KMS-11 (cell line): Measurements from ENCODE around the gene PDE6A.

ENCODE experiments used
- H2AFZ ChIP-seq: fragments of 200-600 bp; sonication (generic); 2 replicates; pipeline ENCODE4 v1.6.1; 2016; ENCODE audit warnings: antibody characterized with exemption, mixed run types, low read depth
- H3K27ac ChIP-seq: fragments of 200-600 bp; sonication (generic); 2 replicates; pipeline ENCODE4 v1.6.1; 2016; ENCODE audit warnings: mild to moderate bottlenecking, mixed run types
- H3K27me3 ChIP-seq: fragments of 200-600 bp; sonication (generic); 2 replicates; pipeline ENCODE4 v1.6.1; 2017; ENCODE audit warnings: mild to moderate bottlenecking, low read depth, mixed run types, moderate library complexity; ENCODE audit not compliant: insufficient read depth
- H3K36me3 ChIP-seq: fragments of 200-600 bp; sonication (generic); 2 replicates; pipeline ENCODE4 v1.6.1; 2017; ENCODE audit warnings: mild to moderate bottlenecking, mixed run types; ENCODE audit not compliant: insufficient read depth
- H3K4me1 ChIP-seq: fragments of 200-600 bp; sonication (generic); 2 replicates; pipeline ENCODE4 v1.6.1; 2016; ENCODE audit warnings: mild to moderate bottlenecking, low read depth, mixed run types; ENCODE audit not compliant: poor library complexity, severe bottlenecking
- H3K4me2 ChIP-seq: fragments of 200-600 bp; sonication (generic); 2 replicates; pipeline ENCODE4 v1.7.0; 2016; ENCODE audit warnings: mild to moderate bottlenecking, mixed run types
- H3K4me3 ChIP-seq: fragments of 200-600 bp; sonication (generic); IDR thresholded peaks from 2 replicates; pipeline ENCODE4 v1.6.1; 2017; ENCODE audit warnings: low read depth, low read length, mixed read lengths; ENCODE audit not compliant: insufficient read depth
- H3K79me2 ChIP-seq: fragments of 200-600 bp; sonication (generic); 2 replicates; pipeline ENCODE4 v1.6.1; 2016; ENCODE audit warnings: low read depth, mixed run types; ENCODE audit not compliant: insufficient read depth
- H3K9ac ChIP-seq: fragments of 200-600 bp; sonication (generic); 2 replicates; pipeline ENCODE4 v1.6.1; 2016; ENCODE audit warnings: mild to moderate bottlenecking, mixed run types
- H4K20me1 ChIP-seq: fragments of 200-600 bp; sonication (generic); 2 replicates; pipeline ENCODE4 v1.6.1; 2016; ENCODE audit warnings: mild to moderate bottlenecking, mixed run types; ENCODE audit not compliant: insufficient read depth
- TF ChIP-seq, protein P1 (sequence below): fragments of 200-600 bp; sonication (generic); conservative IDR thresholded peaks from 2 replicates; pipeline ENCODE4 v1.6.1; 2017; ENCODE audit warnings: low read depth, mild to moderate bottlenecking, antibody characterized with exemption, low read length, moderate library complexity, mixed read lengths

PDE6A gene

DNA sequence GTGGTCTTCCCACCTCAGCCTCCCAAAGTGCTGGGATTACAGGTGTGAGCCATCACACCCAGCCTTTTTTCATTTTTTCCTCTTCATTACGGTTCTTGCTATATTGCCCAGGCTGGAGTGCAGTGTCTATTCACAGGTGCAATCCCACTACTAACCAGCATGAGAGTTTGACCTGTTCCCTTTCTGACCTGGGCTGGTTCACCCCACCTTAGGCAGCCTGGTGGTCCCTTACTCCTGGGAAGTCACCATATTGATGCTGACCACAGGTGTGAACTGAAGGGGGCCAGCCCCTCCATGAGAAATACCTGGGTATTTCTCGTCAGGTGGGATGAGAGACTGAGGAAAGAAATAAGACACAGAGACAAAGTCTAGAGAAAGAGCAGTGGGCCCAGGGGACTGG, 2.4 kb downstream of the PDE6A start:
- no peaks in the 10 kb centered on the region for H3K27me3 ChIP-seq
- no peak overlapping the region for H3K9ac ChIP-seq
- H4K20me1 ChIP-seq = no peaks in the 10 kb centered on the region
- H3K4me1 ChIP-seq = peaks cover 17% of the 10 kb centered on the region
- no peak overlapping the region for H3K4me2 ChIP-seq
- no peaks in the 10 kb centered on the region for H3K36me3 ChIP-seq
- TF ChIP-seq, protein P1, sequence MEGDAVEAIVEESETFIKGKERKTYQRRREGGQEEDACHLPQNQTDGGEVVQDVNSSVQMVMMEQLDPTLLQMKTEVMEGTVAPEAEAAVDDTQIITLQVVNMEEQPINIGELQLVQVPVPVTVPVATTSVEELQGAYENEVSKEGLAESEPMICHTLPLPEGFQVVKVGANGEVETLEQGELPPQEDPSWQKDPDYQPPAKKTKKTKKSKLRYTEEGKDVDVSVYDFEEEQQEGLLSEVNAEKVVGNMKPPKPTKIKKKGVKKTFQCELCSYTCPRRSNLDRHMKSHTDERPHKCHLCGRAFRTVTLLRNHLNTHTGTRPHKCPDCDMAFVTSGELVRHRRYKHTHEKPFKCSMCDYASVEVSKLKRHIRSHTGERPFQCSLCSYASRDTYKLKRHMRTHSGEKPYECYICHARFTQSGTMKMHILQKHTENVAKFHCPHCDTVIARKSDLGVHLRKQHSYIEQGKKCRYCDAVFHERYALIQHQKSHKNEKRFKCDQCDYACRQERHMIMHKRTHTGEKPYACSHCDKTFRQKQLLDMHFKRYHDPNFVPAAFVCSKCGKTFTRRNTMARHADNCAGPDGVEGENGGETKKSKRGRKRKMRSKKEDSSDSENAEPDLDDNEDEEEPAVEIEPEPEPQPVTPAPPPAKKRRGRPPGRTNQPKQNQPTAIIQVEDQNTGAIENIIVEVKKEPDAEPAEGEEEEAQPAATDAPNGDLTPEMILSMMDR = no peak
- no peak overlapping the region for H3K27ac ChIP-seq
- no peak overlapping the region for H2AFZ ChIP-seq
- H3K4me3 ChIP-seq = no peak overlapping the region
- H3K79me2 ChIP-seq = no peaks in the 10 kb centered on the region

DNA sequence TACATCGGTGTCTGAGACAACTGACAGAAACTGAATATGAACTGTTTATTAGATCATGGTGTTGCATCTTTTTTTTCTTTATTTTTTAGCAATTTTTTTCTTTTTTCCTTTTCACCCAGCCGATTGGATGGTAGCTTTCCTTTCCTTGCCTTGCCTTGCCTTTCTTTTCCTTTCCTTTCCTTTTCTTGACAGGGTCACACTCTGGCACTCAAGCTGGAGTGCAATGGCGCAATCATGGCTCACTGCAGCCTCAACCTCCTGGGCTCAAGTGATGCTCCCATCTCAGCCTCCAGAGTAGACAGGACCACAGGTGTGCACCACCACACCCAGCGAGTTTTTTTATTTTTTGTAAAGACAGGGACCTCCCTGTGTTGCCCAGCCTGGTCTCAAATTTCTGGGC, 2.8 kb downstream of the PDE6A start:
- no peaks in the 10 kb centered on the region for H4K20me1 ChIP-seq
- no peak overlapping the region for H3K27ac ChIP-seq
- no peaks in the 10 kb centered on the region for H3K79me2 ChIP-seq
- H3K4me2 ChIP-seq = no peak overlapping the region
- no peak overlapping the region for H2AFZ ChIP-seq
- H3K36me3 ChIP-seq = no peaks in the 10 kb centered on the region
- TF ChIP-seq, protein P1 = no peak
- H3K4me3 ChIP-seq = no peak overlapping the region
- H3K27me3 ChIP-seq = no peaks in the 10 kb centered on the region
- peaks cover 17% of the 10 kb centered on the region for H3K4me1 ChIP-seq
- H3K9ac ChIP-seq = no peak overlapping the region

DNA sequence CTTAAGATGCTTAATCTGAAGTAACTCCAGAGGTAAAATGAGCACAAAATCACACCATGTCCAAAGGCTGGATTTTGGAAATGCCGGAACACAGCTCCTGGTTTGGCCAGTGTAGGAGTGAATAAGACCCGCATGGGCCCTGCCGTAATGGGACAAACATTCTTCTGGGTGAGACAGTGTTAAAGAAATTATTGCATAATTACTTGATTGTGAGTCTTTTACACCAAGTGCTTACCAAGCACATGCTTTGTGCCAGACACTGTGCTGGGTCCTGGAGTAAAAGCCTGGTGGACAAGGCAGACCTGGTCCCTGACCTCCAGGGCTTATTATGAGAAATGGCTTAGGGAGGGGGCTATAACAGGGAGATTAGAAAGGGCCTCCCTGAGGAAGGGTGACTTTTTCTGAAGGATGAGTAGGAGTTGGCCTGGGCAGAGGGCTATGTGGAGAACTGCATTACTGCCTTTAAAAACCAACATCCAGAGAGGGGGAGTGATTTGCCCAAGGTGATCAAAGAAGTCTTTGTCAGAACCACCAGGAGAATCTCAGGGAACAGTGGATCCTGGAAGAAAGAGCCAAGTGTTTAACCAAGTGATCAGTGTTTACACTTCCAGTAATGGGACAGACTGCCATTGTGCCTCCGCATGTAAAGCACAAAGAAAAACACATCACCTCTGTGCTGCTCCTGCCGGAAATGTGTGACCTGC, 3.5 kb downstream of the PDE6A start:
- Histone ChIP-seq H3K79me2 (no peaks in the 10 kb centered on the region), H3K36me3 (no peaks in the 10 kb centered on the region), H3K4me2 (no peak overlapping the region), H3K4me1 (peaks cover 17% of the 10 kb centered on the region), H2AFZ (no peak overlapping the region), H3K27ac (no peak overlapping the region), H3K9ac (no peak overlapping the region), H4K20me1 (no peaks in the 10 kb centered on the region), H3K4me3 (no peak overlapping the region), H3K27me3 (no peaks in the 10 kb centered on the region)
- TF ChIP-seq, protein P1 = no peak

DNA sequence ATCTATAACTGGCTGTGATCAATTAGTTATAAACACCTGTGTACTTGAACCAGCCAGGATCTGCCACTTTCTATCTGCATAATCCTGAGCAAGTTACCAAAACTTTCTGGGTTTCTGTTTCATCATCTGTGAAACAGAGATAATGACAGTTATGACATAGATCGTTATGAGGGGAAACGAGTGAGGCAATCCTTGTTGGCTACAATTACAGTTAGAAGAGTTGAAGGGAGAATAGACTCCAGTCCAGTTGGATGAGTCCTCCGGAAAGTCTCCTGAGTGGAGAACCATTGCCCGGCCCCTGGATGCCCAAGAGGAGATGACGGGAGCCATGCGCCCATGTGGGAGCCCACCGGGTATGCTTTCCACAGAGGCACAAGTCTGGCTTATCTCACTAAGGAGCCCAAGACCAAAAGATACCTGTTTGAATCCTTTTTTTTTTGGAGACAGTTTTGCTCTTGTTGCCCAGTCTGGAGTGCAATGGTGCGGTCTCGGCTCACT, 4.5 kb downstream of the PDE6A start:
- TF ChIP-seq, protein P1 = no peak
- Histone ChIP-seq H3K36me3 (no peaks in the 10 kb centered on the region), H3K9ac (no peak overlapping the region), H2AFZ (no peak overlapping the region), H3K27ac (no peak overlapping the region), H3K79me2 (no peaks in the 10 kb centered on the region), H3K27me3 (no peaks in the 10 kb centered on the region), H3K4me2 (peak overlapping the region; percentile 37; the same call in 1 of the 2 replicates), H3K4me3 (no peak overlapping the region), H3K4me1 (peaks cover 17% of the 10 kb centered on the region), H4K20me1 (no peaks in the 10 kb centered on the region)
